SIG-M5 treated with dmso at 0.1 percent for 504 hours (cell line): ENCODE results near the gene GPX1.
A peak's percentile ranks its signal among the peaks of the same experiment; 100 is the strongest.
"Not testable (repeated sequence)": the region's sequence is repeated elsewhere in the genome, so short reads cannot be mapped to it uniquely, and the experiment has no call there.

Experiments used
- DNase-seq: peaks from one replicate; lab custom pipeline; 2025; ENCODE audit not compliant: unreplicated experiment; lab: John Stamatoyannopoulos, UW

The GPX1 gene

GRCh38 chr3:49358217-49358883 lies at the start of gene GPX1:
Gene GPX1, minus strand, starts transcription at chr3:49358353. Its CDS starts 75 bp downstream, at chr3:49358278.
- peak; percentile 93 for DNase-seq

DNA sequence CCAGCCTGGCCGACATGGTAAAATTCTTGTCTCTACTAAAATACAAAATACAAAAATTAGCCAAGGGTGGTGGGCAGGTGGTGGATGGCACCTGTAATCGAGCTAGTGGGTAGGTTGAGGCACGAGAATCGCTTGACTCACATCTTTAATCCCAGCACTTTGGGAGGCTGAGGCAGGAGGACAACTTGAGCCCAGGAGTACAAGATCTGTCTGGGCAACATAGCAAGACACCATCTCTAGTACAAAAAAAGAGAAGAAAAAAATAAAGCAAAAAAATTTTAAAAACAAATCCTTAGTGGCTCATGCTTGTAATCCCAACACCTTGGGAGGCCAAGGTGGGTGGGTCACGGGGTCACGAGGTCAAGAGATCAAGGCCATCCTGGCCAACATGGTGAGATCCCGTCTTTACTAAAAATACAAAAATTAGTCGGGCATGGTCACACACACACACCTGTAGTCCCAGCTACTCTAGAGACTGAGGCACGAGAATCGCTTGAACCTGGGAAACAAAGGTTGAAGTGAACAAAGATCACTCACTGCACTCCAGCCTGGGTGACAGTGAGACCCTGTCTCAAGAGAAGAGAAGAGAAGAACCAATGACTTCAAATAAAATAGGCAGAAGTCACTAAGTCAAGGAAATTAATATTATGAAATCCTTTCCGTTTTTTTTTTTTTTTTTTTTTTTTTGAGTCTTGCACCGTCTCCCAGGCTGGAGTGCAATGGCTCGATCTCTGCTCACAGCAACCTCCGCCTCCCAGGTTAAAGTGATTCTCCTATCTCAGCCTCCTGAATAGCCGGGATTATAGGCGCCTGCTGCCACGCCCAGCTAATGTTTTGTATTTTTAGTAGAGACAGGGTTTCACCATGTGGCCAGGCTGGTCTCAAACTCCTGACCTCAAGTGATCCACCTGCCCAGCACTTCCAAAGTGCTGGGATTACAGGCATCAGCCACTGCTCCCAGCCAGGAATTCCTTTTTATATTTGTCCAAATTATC lies 48.7 kb upstream of the GPX1 start:
- DNase-seq = no peak

- not testable (repeated sequence) for DNase-seq
Observed at GRCh38 chr3:49405570-49405969, 47.4 kb upstream of the GPX1 start.

- DNase-seq = no peak
Observed at GRCh38 chr3:49403891-49404290, 45.7 kb upstream of the GPX1 start.

DNA sequence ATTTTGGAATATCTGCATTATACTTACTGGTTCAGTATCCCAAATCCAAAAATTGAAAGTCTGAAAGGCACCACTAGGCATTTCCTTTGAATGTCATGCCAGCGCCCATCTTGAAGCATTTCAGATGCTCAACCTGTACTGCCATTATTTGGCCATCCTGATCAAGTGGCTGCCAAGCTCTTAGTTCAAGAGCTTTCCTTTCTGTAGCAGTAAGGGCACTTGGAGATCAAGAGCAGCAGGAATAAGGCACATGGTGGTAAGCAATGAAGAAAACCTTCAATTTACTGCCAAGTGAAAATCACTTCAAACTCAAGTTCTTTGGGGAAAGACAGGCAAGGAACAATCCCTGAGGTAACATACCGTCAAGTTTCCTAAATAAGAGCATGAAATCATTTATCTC lies 43.6 kb upstream of the GPX1 start:
- DNase-seq = no peak

- no peak for DNase-seq
Observed at GRCh38 chr3:49399461-49399860, 41.3 kb upstream of the GPX1 start.

DNA sequence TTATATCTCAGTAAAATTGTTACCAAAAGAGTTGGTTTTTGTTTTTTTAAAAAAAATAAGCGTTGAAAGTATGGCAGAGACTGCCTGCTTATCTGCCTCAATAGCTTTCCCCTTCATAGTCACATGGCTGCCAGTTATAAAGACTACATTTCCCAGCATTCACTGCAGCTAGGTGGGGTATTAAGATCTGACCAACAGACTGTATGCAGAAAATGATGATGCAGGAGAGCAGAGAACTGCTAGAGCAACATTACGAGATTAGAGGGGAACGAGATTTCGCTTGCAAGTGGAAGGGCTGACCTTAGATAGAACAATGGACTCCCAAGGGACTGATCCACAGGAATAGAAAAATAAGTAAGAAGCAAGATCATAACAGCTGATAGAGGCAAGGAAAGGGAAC lies 39.3 kb upstream of the GPX1 start:
- DNase-seq = peak; percentile 45

GRCh38 chr3:49391310-49391709 lies 33.2 kb upstream of the GPX1 start:
- DNase-seq = not testable (repeated sequence)

- DNase-seq = no peak
Observed at GRCh38 chr3:49389297-49389696, 31.1 kb upstream of the GPX1 start.

- no peak for DNase-seq
Observed at GRCh38 chr3:49388289-49388820, 30.2 kb upstream of the GPX1 start.

DNA sequence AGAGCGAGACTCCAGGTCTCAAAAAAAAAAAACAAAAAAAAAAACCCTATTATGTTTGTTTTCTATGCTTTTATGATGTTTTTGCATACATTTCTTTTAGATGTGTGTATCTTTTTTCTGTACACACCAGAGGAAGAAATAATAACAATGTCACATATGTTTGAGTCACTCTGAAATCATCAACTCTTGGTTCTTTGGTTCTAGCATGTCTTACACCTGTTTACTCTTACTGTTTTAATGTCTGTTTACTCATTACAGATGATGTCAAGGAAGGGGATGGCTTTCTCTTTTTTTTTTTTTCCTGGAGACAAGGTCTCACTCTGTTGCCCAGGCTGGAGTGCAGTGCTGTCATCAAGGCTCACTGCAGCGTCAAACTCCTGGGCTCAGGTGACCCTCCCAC lies 29.6 kb upstream of the GPX1 start:
- DNase-seq = no peak

DNA sequence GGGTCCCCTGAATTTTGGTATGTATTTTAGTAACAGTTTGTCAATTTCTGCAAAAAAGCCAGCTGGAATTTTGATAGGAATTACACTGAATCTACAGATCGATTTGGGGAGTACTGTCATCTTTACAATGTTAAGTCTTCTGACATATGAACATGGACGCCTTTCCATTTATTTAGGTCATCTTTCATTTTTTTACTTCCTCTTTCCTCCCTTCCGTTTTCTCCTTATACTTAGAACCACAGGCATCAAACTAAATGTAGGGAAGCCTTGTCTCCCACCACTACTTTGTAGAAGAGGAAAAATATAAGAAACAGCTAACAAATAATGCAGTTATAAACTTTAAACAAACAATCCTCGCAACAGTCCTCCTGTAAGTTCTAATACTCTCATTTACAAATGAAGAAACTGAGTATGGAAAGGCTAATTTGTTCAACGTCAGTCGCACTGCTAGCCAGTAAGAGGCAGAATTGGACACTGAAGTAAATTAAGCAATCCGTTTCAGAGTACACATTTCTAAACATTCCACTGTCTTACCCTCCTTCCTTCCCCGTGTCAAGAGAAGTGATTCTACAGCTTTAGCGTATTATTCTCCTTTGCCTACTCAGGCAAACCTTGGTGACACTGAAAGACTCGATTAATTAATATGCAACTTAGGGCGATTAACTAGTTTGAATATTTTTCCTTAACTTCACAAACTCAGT lies 28.1 kb upstream of the GPX1 start:
- DNase-seq = peak; percentile 87

DNA sequence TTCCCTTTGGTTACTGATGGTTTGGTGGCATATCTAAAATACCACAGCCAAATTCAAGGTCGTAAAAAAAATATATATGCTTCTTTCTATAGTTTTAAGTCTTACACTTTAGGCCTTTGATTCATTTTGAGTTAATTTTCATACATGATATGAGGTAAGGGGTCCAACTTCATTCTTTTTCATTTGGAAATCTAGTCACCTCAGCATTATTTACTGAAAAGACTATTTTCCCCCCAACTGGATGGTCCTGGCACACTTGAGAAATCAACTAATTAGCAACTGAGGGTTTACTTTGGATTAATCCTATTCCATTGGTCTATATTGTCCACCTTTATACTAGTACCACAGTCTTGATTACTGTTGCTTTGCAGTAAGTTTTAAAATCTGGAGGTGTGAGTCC lies 27.5 kb upstream of the GPX1 start:
- DNase-seq = no peak

- DNase-seq = no peak
Observed at GRCh38 chr3:49383387-49383786, 25.2 kb upstream of the GPX1 start.

DNA sequence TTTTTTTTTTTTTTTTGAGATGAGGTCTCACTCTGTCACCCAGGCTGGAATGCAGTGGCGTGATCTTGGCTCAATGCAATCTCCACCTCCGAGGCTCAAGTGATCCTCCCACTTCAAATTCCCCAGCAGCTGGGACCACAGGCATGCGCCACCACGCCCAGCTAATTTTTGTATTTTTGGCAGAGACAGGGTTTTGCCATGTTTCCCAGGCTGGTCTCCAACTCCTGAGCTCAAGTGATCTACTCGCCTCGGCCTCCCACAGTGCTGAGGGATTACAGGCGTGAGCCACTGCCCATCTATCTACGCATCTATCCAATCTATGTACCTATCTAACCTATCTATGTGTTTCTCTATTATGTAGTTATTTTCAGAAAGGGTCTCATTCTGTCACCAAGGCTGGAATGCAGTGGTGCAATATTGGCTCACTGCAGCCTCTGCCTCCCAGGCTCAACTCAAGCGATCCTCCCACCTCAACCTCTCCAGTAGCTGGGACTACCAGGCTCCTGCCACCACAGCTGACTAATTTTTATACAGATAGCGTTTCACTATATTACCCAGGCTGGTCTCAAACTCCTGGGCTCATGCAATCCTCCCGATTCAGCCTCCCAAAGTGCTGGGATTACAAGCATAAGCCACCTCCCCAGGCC lies 20.2 kb upstream of the GPX1 start:
- DNase-seq = no peak

- peak; percentile 75 for DNase-seq
Observed at GRCh38 chr3:49377483-49377882, 19.3 kb upstream of the GPX1 start.

DNA sequence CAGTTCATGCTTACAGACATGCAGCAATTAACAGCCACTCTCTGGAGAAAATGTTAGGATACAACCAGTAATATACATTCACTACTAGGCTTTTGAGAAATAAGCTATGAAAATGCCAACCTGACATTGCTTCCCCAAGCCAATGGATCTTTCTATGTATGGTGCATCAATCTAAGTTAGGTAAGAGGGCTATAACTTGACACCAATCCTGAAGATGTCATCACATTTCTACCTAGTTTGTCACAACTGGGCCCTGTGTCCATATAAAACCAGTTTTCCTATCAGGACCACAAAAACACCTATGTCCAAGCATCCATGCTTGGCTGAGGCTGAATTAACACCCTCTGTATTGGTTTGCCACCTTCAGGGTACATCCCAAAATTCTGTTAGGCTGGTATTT lies 13.8 kb upstream of the GPX1 start:
- DNase-seq = no peak

- DNase-seq = no peak
Observed at GRCh38 chr3:49370585-49371290, 12.6 kb upstream of the GPX1 start.

- no peak for DNase-seq
Observed at GRCh38 chr3:49362561-49362960, 4.4 kb upstream of the GPX1 start.

DNA sequence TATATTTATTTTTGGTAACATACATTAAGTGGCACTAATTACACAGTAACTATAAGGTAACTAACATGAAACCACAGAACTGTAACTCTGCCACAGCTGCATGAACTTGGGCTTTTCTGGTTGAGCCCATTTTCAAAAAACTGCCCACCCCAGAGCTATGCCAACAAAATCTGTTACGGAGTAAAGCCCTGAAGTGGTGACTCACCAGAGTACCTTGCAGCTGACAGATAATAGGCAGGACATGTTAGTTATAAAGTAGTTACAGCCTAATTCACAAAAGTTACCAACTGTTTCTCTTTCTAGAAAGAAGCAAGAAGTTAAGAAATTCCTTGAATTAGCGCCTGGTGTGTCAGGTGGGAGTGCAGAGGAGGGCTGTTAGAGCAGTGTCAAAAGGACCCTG lies 1.5 kb upstream of the GPX1 start:
- DNase-seq = no peak
